Fibroblast of lung (primary cell): ENCODE measurements around the gene ADCYAP1R1. TPM values are rescaled to one million over a fixed set of nuclear protein-coding genes. Genes with fewer than 3 reads are reported as not detected.

Source experiments
- DNase-seq, 2 donors: peaks; one replicate each; pipeline versions ENCODE4 v3.0.0 to v3.0.0-alpha.2; 2010; ENCODE audit warnings: low read depth in 2 of 2
- H2AFZ ChIP-seq: 2 replicates; pipeline ENCODE4 v1.5.1; 2012; ENCODE audit warnings: low read length, control low read depth, inconsistent platforms
- H3K27ac ChIP-seq: 2 replicates; pipeline ENCODE4 v1.5.1; 2011; ENCODE audit warnings: low read length, control low read depth; ENCODE audit not compliant: insufficient read depth
- H3K27me3 ChIP-seq: 2 replicates; pipeline ENCODE4 v1.5.1; 2011; ENCODE audit warnings: mild to moderate bottlenecking, low read length; ENCODE audit not compliant: control insufficient read depth, insufficient read depth
- H3K36me3 ChIP-seq: 2 replicates; pipeline ENCODE4 v1.5.1; 2011; ENCODE audit warnings: low read length; ENCODE audit not compliant: control insufficient read depth, insufficient read depth
- H3K4me1 ChIP-seq: 2 replicates; pipeline ENCODE4 v1.5.1; 2011; ENCODE audit warnings: low read length; ENCODE audit not compliant: control insufficient read depth, insufficient read depth; ENCODE audit errors: extremely low read depth
- H3K4me2 ChIP-seq: 2 replicates; pipeline ENCODE4 v1.5.1; 2011; ENCODE audit warnings: low read length, control low read depth; ENCODE audit not compliant: insufficient read depth; ENCODE audit errors: extremely low read depth
- H3K4me3 ChIP-seq, 4 experiments: fragments of 200-600 bp in 1 of 4; sonication (generic) in 1 of 4; replicated peaks in 1 of 4; 2 replicates each; pipeline ENCODE4 v1.5.1; 2011 to 2016; ENCODE audit warnings: low read length in 4 of 4, low read depth in 3 of 4, mild to moderate bottlenecking in 3 of 4, control low read depth in 2 of 4, inconsistent platforms in 1 of 4, mixed read lengths in 1 of 4; ENCODE audit not compliant: insufficient read depth in 1 of 4; ENCODE audit errors: control extremely low read depth in 1 of 4
- H3K79me2 ChIP-seq: 2 replicates; pipeline ENCODE4 v1.5.1; 2012; ENCODE audit warnings: mild to moderate bottlenecking, low read length, inconsistent platforms; ENCODE audit not compliant: control insufficient read depth, insufficient read depth
- H3K9ac ChIP-seq: 2 replicates; pipeline ENCODE4 v1.5.1; 2011; ENCODE audit warnings: mild to moderate bottlenecking, low read length, control low read depth; ENCODE audit not compliant: insufficient read depth
- H3K9me3 ChIP-seq: 2 replicates; pipeline ENCODE4 v1.5.1; 2012; ENCODE audit warnings: low read depth, low read length; ENCODE audit not compliant: control insufficient read depth, insufficient read depth
- H4K20me1 ChIP-seq: 2 replicates; pipeline ENCODE4 v1.5.1; 2011; ENCODE audit warnings: low read length; ENCODE audit not compliant: control insufficient read depth, insufficient read depth; ENCODE audit errors: extremely low read depth
- EZH2 ChIP-seq: IDR thresholded peaks from 2 replicates; pipeline ENCODE4 v1.5.1; 2012; ENCODE audit warnings: low read length, control low read depth, mild to moderate bottlenecking; ENCODE audit errors: missing control alignments
- polyA plus RNA-seq, 2 donors: library from polyadenylated mRNA; depleted of rRNA in 1 of 2; stranded (reverse) in 1 of 2; unstranded in 1 of 2; fragments of >200 nt; gene quantifications; 2 replicates each; pipeline ENCODE4 v1.2.1, GENCODE V29; 2011 to 2012; ENCODE audit warnings: missing spikeins in 1 of 2
- total RNA-seq: library from RNA; depleted of rRNA; stranded (reverse); fragments of >200 nt; gene quantifications from 2 replicates; pipeline ENCODE4 v1.2.1, GENCODE V29; 2014
- TF ChIP-seq, protein P1 (sequence below), 2 donors: IDR thresholded peaks in 1 of 2; conservative IDR thresholded peaks in 1 of 2; 1 replicate in 1 of 2; 2 replicates in 1 of 2; pipeline ENCODE4 v1.5.1; 2011 to 2012; ENCODE audit warnings: low read length in 2 of 2, control low read depth in 1 of 2, inconsistent platforms in 1 of 2, low read depth in 1 of 2, mild to moderate bottlenecking in 1 of 2

ADCYAP1R1 gene
- total and polyA plus RNA-seq, 2 donors (not counting 1 experiment from before 2014, with no cell fraction given): not detected

DNA sequence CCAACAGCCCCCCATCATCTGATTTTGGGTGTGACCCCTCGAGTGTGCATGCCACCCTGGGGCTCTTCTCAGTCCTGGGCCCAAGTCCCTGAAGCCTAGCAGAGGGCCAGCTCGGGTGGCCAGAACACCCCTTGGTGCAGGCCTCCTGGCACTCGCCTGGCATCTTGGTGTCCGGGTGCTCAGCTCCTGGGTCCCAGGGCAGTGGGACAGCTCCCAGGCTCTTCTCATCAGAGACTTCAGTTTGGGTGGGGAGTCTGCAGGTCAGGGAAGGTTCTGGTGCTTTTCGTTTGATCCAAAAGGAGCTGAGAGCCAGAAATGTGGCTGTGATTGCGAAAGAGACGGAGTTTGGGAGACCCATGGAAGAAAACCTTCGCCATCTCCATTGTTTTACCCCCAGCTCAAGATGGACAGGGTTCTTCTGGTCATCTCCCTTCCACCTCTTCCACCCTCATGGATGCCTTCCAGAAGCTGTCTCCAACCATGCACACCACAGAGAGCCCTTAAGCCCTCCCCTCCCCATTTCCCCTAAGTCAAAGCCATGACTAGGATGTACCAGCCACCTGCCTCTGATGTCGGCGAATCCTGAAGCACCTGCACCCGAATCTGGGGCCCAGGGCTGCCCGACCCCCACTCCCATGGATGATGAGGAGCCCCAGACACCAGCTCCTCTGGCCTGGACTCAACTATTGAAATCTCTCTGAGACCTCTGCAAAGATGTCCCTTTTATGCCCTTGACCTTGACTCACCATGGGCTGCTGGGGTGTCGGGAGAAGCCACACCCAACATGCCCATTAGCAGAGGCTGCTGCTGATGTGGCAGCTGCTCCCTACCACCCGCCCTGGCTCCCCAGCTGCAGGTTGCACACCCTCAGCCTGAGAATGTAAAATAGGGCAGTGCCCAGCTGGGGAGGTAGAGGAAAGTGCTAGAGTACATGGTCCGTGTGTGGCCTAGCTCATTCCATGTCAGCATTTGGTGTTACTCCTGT lies 55.3 kb downstream of the ADCYAP1R1 start:
- Histone ChIP-seq H3K36me3 (no peaks in the 10 kb centered on the region), H3K27ac (no peak overlapping the region), H3K4me1 (no peaks in the 10 kb centered on the region), H3K79me2 (no peaks in the 10 kb centered on the region), H3K9me3 (no peaks in the 10 kb centered on the region), H3K4me3 (no peak overlapping the region), H3K9ac (no peak overlapping the region), H4K20me1 (no peaks in the 10 kb centered on the region), H3K27me3 (no peaks in the 10 kb centered on the region), H2AFZ (no peak overlapping the region), H3K4me2 (no peak overlapping the region)
- TF ChIP-seq EZH2: no peak
- TF ChIP-seq, protein P1, sequence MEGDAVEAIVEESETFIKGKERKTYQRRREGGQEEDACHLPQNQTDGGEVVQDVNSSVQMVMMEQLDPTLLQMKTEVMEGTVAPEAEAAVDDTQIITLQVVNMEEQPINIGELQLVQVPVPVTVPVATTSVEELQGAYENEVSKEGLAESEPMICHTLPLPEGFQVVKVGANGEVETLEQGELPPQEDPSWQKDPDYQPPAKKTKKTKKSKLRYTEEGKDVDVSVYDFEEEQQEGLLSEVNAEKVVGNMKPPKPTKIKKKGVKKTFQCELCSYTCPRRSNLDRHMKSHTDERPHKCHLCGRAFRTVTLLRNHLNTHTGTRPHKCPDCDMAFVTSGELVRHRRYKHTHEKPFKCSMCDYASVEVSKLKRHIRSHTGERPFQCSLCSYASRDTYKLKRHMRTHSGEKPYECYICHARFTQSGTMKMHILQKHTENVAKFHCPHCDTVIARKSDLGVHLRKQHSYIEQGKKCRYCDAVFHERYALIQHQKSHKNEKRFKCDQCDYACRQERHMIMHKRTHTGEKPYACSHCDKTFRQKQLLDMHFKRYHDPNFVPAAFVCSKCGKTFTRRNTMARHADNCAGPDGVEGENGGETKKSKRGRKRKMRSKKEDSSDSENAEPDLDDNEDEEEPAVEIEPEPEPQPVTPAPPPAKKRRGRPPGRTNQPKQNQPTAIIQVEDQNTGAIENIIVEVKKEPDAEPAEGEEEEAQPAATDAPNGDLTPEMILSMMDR (conservative IDR thresholded peaks at IDR 0.05 in 1 of 2, IDR thresholded peaks at IDR 0.05 in 1 of 2; ENCODE audit: low read depth in 1 of 2, low read length in 2 of 2): no peak
- DNase-seq: no peak

DNA sequence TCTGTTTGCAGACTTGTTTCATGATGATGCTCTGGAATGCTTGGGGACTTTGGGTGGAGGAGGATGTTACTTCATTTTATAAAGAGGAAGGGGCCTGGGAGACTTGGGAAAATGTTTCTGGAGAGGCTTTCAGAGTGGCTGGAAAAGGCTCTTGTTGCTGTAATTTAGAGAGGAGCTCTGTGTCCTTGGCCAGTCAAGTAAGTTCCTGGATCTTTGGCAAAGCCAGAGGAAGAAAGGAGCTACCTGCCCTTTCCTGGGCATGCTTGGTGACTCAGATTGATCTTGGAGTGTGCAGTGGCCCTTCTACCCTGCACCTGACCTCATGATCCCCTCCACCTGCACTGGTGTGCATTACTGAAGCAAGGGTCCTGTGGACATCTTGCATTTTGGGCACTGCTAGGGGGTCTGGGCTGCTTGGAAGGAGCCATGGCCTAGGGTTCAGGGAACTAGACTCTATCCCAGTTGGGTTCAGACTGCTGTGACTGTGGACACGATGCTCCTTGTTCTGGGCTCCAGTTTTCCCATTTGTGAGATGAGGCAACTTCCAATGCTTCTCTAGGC lies 56.1 kb downstream of the ADCYAP1R1 start:
- H3K79me2 ChIP-seq: no peaks in the 10 kb centered on the region
- no peaks in the 10 kb centered on the region for H3K9me3 ChIP-seq
- no peaks in the 10 kb centered on the region for H3K4me1 ChIP-seq
- no peak overlapping the region for H3K4me2 ChIP-seq
- no peak overlapping the region for H3K4me3 ChIP-seq
- TF ChIP-seq, protein P1 (conservative IDR thresholded peaks at IDR 0.05 in 1 of 2, IDR thresholded peaks at IDR 0.05 in 1 of 2; ENCODE audit: low read depth in 1 of 2, low read length in 2 of 2): no peak
- DNase-seq: no peak
- H3K36me3 ChIP-seq: no peaks in the 10 kb centered on the region
- H3K27ac ChIP-seq: no peak overlapping the region
- H3K9ac ChIP-seq: no peak overlapping the region
- H4K20me1 ChIP-seq: no peaks in the 10 kb centered on the region
- no peak overlapping the region for H2AFZ ChIP-seq
- no peaks in the 10 kb centered on the region for H3K27me3 ChIP-seq

DNA sequence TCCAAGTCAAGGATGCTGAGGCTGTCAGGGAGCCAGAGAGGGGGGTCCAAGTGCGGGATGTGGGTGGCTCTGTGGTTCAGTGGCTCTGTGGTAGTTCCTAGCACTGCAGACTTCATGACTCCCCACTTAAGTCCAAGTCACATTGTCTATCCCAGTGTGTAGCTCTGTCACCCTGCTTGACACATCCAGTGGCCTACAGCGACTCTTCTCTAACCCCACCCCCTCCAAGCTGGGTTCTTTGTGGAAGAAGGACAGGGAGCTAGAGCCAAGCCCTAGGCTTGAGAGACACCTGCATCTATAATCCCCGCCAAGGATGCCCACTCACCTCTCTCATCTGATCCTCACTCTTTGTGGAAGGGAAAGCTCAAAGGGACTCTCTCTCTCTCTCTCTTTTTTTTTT lies 57.6 kb downstream of the ADCYAP1R1 start:
- Histone ChIP-seq H3K36me3 (no peaks in the 10 kb centered on the region), H3K27ac (no peak overlapping the region), H3K9me3 (no peaks in the 10 kb centered on the region), H3K79me2 (no peaks in the 10 kb centered on the region), H3K4me2 (no peak overlapping the region), H3K4me3 (no peak overlapping the region), H4K20me1 (no peaks in the 10 kb centered on the region), H3K4me1 (no peaks in the 10 kb centered on the region), H2AFZ (no peak overlapping the region), H3K9ac (no peak overlapping the region), H3K27me3 (no peaks in the 10 kb centered on the region)
- TF ChIP-seq, protein P1 (conservative IDR thresholded peaks at IDR 0.05 in 1 of 2, IDR thresholded peaks at IDR 0.05 in 1 of 2; ENCODE audit: low read depth in 1 of 2, low read length in 2 of 2): no peak
- no peak for TF ChIP-seq EZH2
- DNase-seq: no peak
